Right hindlimb (tissue), 1 donor: ENCODE results near the gene KCTD5.
A peak's percentile ranks its signal among the peaks of the same experiment; 100 is the strongest.

Experiments
- DNase-seq: peaks from one replicate; pipeline ENCODE4 v3.0.0-alpha.2; 2018

The KCTD5 gene

DNA sequence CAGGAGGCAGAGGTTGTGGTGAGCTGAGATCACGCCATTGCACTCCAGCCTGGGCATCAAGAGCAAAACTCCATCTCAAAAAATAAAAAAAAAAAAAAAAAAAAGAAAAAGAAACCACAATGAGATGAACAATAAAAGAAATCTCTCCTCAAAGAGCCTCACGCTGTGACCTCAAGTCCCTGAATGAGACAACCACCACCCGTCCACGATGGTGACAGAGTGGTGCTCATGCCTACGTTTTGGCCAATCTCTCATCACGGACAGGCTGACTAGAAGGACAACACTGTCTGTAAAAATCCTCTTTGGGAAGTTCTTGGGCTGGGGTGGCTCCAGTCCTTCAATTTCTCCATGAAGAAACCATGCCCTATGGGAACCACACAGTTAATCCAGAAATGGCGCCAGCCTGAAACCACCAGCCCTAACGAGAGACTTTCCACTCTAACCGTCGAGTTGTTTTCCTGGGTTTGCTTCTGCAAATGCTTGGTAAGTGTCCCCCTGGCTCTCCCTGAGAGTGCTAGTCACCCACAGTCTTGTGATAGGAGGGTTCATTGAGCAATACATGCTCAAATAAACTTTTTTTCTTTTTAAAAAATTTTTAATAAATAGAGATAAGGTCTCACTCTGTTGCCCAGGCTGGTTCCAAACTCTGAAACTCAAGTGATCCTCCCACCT is 52.7 kb downstream of the KCTD5 start:
- no peak for DNase-seq

DNA sequence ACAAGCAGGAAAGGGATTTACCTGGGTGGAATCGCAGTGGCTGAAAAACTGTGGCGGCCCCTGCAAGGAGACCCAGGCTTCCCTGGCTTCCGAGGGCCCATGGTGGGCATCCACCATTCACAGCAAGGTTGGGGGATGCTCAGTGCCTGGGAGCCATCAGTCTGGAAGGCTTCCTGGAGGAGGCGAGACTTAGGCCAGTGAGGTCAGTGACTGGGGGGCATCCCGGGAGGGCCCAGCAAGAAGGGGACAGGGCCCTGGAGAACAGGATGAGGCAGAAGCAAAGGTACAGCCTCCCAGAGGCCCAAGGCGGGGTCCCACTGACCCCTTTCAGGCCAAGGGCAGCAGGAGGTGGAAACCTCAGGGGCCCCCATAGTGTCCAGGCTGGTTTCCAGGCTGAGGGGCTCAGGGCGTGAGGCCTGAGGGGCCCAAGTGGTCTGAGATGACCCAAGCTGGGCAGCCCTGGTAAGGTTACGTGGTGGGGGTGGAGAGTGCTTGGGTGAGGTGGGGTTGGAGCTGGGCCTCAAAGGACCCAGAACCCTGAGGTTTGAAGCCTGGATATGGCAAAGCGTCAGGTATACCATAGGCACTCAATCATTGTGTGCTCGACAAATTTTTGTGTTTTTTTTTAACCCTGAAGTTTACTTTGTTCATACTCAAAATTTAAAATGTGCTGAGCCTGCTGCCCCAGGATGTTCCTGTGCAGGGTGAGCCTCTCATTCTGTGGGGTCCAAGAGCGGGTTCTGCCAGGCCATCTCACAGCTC is 54.3 kb downstream of the KCTD5 start:
- no peak for DNase-seq

GRCh38 chr16:2737238-2737605 is 54.9 kb downstream of the KCTD5 start:
- no peak for DNase-seq

GRCh38 chr16:2737895-2738418 is 55.6 kb downstream of the KCTD5 start:
- no peak for DNase-seq

- no peak for DNase-seq
Measured at GRCh38 chr16:2738615-2739014, 56.3 kb downstream of the KCTD5 start.

DNA sequence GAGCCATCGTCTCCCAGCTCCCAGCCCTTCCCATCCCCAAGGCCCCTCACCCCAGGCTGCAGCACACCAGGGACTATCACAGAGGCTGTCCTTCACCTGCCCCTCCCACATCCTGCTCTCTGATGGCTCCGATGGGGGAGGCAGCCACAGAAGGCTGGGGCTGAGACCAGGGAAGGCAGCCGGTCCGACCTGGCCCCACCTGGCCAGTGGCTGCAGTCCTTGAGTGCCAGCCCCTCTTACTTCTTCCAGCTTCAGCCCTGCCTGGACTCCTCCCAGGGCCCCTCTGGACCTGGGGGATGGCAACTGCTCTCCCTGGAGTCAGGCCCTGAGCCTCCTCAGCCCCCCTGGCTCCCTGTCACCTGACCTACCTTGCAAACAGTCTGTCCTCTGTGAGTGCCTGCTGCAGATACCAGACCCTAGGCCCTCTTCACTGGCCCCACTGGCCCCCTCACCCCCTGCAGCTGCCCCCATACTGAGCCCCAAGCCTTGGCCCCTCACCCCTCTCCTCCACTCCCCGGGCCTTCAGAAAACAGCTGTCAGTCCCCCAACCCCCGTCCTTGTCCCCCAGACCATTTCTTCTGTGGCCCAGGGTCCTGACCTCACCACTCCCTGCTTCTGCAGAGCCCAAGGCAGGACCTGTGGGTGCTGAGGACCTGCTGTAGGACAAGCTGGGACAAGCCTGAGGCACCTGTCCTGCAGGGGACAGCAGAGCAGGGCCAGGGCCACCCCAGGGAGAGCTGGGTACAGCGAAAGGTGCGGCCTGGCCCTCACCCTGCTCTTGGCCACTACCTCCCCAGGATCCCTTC is 57.5 kb downstream of the KCTD5 start:
- no peak for DNase-seq

DNA sequence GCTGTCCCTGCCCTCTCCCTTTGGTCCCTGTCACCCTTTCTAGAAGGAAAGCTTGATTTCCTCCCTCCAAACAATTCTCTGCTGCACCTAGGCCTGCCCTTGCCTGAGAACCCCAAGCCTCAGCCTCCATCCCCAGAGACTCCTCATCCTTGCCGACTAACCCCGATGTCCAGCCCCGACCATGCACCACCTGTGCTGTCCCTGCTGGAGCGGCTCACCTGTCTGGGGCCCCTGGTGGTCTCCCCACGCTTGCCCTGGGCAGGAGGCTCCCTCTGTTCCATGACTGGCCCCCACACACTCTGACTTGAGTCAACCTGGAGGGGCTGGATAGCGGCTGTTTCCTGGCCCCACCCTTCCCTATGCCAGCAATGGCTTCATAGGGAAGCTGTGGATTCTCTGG is 58.2 kb downstream of the KCTD5 start:
- DNase-seq = no peak

- no peak for DNase-seq
Measured at GRCh38 chr16:2741168-2741567, 58.8 kb downstream of the KCTD5 start.

GRCh38 chr16:2742323-2743006 is 60.1 kb downstream of the KCTD5 start:
- no peak for DNase-seq

DNA sequence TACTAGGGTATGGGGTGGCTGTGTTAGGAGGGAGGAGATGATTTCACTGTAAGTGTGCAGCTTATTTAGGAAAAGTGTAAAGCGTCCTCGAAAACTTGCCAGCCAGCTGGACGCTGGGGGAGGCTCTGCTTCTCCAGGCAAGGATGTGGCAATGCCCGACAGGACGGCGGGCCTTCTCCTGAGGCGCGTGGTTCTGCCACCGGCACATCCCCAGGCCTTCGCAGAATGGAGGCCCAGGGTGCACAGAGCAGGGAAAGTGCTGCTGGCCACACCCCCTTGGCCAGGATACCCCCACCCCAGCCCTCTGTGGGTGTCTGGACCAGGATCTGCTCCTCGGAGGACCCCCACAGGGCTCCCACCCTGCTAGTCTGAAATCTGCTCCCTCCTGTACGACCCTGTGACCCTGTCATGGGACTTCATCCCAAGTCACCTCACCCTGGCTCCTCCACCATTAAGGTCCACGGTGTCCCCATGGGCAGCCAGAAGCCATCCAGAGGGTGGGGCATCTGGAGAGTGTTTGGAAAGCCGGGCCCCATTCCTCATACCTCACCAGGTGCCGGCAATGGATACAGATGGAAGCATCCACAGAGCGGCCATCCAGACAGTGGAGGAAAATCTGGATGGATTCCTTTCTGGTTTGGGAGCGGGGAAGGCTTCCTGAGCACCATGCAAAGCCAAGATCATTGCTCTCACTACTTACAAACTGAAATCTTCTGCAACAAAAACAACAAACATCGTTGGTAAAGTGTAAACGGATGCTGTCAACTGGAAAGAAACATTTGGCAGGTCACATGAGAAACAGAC is 60.9 kb downstream of the KCTD5 start:
- no peak for DNase-seq

- DNase-seq = no peak
Measured at GRCh38 chr16:2744711-2745110, 62.4 kb downstream of the KCTD5 start.

DNA sequence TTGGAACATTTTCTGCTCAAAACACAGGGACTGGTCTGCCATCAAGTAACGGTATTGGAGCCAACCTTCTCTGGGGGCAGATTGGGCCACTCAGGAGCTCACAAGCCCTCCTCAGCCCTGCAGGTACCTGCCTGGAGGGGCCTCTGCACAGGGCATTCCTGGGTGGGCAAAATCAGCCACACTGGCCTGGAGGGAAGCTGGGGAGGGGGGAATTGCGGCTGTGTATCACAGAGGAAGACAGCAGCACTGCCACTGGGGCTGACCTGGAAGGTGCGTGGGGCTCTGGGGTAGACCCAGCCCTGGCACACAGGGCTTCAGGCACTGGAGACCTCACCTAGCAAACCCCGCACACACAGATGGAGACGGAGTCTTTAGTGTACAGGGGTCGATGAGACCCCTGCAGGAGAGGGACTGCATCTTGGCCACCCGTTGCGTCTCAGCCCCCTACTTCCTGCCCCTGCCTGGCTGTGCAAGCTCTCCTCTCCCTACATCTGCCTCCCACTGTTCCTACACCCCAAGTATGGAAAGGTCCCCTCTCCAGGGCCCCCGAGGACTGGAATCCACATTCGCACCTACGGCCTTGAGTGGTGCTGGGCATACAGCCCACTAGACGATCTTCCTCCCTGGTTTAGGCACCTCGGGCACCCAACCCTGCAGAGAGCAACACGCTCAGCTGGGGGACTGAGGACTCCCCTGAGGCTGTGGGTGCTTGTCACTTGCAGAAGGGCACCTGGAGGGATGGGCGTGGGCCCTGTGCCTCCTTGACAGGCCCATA is 63.0 kb downstream of the KCTD5 start:
- DNase-seq = no peak

GRCh38 chr16:2745961-2746360 is 63.6 kb downstream of the KCTD5 start:
- DNase-seq = no peak

- no peak for DNase-seq
Measured at GRCh38 chr16:2748757-2749455, 66.6 kb downstream of the KCTD5 start.

DNA sequence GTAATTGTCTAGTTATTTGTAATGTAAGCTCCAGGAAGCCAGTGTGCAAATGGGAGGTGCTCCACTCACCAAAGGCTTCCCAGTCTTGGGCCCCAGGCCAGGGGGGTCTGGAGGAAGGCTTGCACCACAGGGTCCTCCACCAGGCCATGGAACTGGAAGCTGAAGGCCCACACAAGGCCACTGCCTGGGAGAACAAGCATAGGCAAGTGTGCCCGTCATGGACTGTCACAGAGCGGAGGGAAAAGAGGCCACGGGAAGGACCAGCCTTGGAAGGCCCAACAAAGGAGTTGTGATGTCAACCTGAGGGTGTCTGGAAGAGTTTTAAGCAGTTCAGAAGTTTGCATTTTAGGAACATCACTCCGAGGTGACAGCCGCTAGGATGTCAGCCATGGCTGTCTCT is 67.2 kb downstream of the KCTD5 start:
- no peak for DNase-seq

DNA sequence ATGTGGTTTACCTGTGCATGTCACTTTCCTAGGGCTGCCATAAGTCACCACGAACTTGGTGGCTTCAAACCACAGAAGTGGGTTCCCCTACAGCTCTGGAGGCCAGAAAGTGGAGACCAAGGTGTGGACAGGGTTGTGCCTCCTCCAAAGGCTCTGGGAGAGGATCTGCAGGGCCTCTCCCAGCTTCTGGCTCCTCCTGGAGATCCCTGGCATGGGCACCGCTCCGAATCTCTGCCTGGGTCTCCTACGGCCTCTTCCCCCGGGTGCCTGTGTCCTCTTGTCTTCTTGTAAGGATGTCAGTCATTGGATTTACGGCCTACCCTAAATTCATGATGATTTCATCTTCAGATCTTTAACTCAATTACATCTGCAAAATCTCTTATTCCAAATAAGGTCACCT is 67.6 kb downstream of the KCTD5 start:
- DNase-seq = no peak

DNA sequence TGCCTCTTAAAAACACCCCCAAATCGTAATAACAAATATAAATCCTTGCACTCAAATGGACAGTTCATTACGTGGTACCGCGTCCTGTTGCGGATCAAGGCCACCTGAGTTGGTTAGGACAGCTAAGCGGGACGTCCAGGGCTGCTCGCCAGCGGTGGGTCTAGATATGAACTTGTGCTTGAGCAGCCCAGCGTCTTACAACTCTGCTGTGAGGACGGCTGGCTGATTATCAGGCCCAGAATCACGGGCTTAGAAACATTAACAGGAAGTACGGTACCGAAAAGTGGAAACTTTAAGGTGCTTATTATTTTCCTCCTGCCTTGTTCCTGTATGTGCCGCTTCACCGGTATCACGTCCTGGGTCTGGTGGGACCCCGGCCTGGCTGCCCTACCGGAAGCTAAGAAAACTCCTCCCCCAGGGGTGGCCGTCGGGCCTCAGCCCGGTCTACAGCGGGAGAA is 69.3 kb downstream of the KCTD5 start:
- no peak for DNase-seq

GRCh38 chr16:2752035-2752849 is 69.9 kb downstream of the KCTD5 start, which contains the start of gene SRRM2:
TSS of gene SRRM2 (plus strand) at chr16:2752638. CDS start at chr16:2756365, 3,727 bp downstream.
- DNase-seq = peak; percentile 98
